Measurements from ENCODE around the gene DYNC2LI1.

DNA sequence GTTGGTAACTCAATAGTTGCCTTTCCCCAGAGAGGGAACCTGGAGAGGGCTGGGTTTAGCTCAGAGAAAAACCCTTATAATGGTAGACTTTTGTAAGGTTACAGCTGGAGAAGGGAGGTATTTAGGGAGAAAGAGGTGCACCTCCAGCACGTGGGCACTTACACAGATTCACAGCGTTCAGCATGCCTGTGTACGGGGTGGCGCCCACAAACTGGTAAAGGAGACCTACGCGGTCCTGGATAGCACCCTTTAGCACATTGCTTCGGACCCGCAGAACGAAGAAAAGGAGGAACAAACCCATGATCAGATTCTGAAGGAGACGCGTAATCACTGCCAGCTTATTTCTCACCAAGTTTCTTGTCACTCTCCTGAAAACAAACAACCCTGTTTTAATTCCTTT, 49.9 kb downstream of the DYNC2LI1 start:
- TF ChIP-seq MYC (IDR thresholded peaks at IDR 0.05; ENCODE audit: low read depth, low read length) (no peak), POLR2A (IDR thresholded peaks at IDR 0.05; ENCODE audit: extremely low read depth, insufficient read length) (no peak)

Data from NB4 (cell line).